COLO668 (cell line): Measurements from ENCODE around the gene GBF1.

Experiments
- DNase-seq: peaks from one replicate; lab custom pipeline; 2025; ENCODE audit not compliant: unreplicated experiment; lab: John Stamatoyannopoulos, UW

GBF1 gene

GRCh38 chr10:102264371-102264770, 19.0 kb downstream of the GBF1 start:
- peak; percentile 49 for DNase-seq

DNA sequence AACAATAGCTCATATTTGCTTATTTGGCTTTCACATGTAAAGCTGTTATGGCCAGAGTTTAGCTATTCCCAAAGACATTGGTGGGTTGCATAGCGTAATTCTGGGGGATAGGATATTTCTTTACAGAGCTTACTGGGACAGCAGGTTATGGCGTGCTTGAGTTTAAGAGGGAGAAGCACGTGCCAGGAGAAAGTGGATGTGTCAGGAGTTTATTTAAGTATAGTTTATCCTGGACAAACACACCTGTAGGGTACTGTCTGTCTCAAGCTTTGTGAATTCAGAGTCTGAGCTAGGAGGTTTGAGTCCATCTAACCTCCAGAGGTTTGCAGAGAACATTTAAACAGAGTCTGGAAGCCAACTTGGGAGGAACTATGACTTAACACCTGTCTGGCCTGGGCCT, 21.3 kb downstream of the GBF1 start:
- DNase-seq = no peak

DNA sequence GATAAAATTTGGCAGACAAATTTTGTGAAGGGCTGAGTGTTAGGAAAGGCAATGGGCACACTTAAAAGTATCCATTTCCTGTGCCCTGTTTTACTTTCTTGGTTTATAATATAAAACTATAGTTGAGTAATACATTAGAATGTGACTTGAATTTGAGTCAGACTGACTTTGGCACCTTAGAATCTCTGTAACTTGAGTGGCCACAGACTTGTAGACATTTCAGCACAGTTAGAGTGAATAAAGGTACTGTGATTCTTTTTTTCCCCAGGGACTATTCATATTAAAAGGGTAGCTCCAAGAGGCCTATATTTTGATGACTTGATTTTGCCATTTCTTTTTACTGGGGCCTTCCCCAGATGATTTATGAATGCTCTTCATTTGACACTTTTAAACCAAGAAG, 22.4 kb downstream of the GBF1 start:
- DNase-seq = no peak

DNA sequence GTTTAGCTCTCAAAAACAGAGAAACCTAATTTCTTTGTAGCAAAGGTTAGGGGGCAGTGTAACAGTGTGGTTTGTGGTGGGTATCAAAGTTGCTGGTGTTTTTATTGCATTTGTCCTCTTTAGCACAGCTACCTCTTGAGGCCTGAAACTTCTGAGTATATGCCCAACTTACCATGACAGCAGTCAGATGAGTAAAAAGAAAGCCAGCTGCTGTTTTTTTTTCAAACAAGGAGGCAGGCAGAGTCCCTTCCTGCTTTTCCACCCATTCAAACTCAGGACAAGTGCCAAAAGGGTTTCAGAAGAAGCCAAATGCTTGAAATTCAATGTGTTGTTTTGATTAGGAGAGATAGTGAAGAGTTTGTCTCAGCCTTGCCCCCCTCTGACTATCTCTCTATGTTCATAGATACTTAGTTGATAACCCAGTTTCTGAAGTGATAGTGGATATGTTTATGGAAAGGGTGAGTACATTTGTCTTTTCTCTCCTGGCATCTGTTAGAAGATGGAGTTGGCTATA, 23.1 kb downstream of the GBF1 start:
- no peak for DNase-seq

DNA sequence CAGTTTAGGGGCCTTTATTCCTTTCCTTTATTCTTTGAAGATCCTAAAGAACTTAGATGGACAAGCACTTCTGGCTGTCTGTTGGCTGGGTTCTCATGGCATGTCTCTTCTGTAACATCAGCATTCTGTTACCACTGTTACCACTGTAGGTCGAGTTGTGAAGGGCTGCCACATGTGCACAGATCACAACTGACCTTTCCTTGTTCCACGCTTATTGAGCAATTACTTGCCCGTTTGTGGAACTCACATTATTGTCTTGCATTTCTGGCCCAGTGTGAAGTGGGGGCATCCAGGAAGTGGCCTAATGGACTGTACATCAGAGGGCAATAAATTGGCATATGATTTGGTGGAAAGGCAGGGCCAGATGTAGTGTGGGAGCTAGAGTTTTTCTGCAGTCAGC, 23.7 kb downstream of the GBF1 start:
- no peak for DNase-seq

- DNase-seq = no peak
Measured at GRCh38 chr10:102274062-102274461, 28.7 kb downstream of the GBF1 start.

DNA sequence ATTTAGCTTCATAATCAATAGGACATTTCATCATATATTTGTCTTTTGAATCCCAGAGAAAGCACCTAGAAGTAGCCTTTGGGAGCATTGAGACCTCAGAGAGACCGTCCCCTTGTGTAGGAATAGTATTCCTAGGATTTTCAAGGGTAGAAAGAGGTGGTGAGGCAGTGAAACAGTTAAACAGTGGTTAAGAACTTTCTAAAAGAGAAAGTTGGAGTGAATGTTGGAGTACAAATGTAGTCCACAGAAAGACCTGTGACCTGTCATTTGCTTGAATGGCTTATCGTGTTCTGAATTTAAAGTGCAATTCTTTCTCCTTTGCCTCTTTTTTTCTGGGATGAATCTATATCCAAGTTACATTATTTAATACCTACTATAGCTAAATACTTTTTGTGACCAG, 30.0 kb downstream of the GBF1 start:
- no peak for DNase-seq

DNA sequence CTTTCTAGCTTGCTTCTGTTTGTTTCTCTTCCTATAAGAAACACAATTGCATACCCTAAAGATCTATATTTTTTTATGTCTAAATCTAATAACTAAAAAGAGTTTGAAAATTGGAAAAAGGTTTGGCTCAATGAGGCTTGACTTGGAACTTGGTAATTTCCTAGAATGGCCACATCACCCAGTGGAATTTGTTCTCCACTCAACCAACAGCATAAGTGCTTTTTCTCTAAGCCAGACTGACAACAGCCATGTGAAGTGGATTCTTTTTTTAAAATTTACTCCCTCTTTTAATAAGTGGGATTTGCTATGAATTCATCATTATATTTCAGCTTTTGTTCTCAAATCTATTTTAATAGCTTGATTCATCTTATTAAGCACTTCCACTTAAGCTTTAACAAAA, 33.8 kb downstream of the GBF1 start:
- DNase-seq = no peak

DNA sequence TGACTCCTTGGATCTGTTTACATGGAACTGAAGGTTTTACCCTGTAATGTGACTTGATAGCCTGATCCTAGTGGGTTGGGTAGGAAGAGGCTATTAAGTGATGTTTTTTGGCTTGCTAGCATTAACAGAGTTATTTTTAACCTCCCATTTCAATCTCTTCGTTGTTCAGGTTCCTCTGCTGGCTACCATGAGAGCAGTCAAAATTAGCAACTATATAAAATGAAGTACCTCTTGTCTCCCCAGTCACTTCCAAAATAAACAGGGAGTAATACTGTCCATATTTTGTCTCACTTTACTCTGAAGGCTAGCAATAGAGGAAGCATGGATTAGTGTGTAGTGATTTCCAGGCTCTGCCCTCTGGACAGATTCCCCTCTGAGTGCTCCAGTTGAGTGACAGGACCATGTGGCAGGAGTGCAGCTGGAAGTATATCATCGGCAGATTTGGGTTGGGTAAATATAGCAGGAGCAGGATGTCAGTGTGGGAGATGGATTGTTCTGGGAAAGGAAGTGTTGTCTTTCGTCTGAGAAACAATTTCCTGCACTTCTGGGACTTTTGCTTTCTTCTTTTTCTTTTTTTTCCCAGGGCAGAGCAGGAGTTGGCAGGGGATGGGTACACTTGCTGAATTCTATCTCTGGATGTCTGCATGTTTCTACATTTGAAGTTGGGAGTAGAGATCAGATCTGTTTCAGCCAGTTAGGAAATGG, 35.2 kb downstream of the GBF1 start:
- DNase-seq = peak; percentile 14

DNA sequence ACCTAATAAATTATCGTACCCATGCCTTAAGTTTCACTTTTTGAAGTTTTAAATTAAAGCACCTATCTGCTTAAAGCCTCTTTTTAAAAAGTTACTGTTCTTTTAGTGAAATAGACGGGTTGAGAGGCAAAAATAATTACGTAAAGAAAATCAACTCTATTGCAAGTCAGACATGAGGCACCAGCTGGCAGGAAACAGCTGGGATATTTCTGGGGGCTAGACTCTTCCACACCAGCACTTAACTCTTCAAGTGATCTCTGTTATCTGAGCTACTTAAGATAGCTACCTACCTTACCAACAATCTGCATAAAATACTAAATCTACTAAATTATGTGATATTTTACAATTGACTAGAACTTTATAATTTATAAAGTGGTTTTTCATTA, 35.8 kb downstream of the GBF1 start:
- no peak for DNase-seq

DNA sequence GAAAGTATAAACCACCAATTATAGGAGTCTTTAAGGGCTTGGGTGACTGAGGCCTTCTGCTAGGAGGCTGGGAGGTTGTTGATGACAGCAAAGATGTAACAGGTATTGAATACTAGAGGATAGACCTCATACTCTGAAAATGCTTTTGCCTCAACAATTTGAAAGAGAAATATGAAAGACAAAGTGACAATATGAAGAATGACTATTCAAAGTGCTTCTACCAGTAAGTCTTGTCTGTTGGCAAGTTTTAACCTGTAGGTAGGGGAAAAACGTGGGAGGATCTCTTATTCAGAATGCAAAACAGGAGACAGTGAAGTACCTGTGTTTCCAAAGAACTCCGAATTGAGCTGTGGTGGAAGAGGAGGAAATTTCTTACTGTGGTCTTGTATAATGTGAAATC, 38.2 kb downstream of the GBF1 start:
- no peak for DNase-seq

DNA sequence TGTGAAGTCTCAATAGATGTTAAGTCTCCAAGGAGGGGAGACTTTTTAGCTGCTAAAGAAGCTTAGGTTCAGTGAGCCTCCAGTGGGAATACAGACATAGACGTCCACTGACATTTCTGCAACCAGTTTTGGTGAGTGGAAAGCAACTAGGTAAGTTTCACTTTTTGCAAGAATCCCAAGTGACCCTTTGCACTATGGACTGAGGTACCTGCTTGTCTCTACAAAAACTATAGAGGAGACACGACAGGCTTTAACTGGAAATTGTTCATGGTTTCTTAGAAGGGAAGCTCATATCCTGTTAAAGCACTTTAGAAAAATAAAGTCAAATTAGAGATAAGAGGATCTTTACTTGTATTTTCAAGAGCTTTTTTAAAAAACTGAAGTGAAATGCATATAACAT, 38.6 kb downstream of the GBF1 start:
- DNase-seq = no peak

DNA sequence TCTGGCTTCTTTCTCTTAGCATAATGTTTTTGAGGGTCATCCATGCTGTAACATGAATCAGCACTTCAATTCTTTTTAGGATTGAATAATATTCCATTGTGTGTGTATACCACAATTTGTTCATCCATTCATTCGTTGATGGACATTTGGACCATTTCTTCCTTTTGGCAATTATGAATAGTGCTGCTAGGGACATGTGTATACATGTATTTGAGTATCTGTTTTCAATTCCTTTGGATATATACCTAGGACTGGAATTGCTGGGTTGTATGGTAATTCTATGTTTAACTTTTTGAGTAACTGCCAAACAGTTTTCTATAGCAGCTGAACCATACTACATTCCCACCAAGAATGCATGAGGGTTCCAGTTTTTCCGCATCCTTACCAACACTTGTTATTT, 39.2 kb downstream of the GBF1 start:
- no peak for DNase-seq

GRCh38 chr10:102285133-102285532, 39.8 kb downstream of the GBF1 start:
- no peak for DNase-seq

DNA sequence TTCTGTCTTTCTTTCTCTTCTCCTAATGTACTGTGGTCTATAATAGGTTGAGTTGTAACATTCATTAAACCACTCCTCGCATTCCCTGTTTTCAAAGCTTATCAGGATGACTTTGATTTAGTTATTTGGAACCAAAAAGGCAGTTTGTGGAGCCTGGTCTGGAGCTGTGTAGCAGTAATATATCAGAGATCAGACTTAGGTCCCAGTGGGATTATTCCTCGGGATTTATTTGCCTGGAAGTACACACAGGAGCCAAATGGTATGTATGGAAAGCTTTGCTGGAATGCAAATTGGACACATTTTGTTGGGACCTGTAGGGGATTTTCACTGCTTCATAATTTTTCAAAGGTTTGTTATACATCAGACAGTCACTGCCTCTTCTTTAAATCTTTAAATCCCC, 40.9 kb downstream of the GBF1 start:
- DNase-seq = no peak

DNA sequence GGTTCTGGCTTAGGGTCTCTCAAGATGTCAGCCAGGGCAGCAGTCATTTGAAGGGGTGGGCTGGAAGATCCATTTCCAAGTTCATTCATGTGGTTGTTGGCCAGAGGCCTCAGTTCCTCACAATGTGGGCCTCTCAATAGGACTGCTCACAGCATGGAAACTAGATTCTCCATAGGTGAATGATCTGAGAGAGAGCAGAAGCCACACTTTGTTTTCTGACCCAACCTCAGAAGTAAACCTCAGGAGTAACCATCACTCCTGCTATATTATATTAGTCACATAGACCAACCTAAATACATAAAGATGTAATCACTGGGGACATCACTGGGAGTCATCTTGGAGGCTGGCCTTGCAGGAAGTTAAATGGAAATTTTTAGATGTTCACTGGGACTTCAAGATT, 42.2 kb downstream of the GBF1 start:
- DNase-seq = no peak

- no peak for DNase-seq
Measured at GRCh38 chr10:102287991-102288390, 42.7 kb downstream of the GBF1 start.

DNA sequence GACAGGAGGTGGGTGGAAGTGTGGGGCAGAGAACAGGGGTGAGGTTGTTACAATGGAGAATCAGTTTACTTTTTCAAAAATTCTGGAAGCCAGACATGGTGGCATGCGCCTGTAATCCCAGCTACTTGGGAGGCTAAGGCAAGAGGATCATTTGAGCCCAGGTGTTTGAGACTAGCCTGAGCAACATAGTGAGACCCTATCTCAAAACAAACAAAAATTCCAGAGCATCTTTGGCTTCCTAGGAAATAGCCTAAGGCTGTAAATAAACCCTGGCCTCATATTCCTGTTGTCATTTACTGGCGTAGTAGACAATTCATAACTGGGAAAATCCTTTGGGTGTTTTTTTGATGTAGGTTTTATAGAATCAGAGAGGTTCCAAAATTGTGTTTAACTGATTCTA, 44.0 kb downstream of the GBF1 start:
- no peak for DNase-seq

- DNase-seq = no peak
Measured at GRCh38 chr10:102289840-102290239, 44.5 kb downstream of the GBF1 start.

DNA sequence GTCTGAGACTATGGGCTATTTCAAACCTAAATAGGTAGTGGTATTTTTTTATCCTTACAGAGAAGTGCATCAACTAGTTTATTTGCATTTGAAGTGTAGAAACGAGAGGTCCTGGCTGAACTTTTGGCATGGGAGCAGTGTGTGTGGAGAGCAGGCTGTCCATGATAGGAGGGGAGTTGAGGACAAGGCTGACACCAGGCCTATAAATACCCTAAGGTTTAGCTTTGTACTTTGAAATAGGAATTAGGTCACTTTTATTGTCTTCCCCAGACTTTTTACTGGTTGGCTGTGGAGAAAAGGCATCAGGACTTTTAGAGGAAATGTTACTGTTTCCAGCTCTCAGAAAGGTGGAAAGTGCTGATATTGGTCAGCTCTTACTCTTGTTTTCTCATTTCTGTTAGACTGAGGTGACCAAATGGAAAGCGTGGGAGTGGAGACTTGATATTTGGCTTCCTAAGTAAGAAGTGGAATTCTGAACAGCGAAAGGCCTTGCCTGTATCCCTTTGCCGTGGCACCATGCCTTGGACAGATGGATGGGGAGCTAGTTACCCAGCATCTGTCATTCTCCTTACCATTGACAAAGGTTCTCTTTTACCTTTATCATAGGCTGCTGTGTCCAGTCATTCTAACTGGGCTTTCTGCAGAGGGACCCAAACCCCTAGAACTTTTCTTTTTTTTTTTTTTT, 46.0 kb downstream of the GBF1 start:
- DNase-seq = no peak

GRCh38 chr10:102297101-102297500, 51.8 kb downstream of the GBF1 start:
- no peak for DNase-seq

- no peak for DNase-seq
Measured at GRCh38 chr10:102298899-102299298, 53.6 kb downstream of the GBF1 start.

- DNase-seq = no peak
Measured at GRCh38 chr10:102299873-102300272, 54.5 kb downstream of the GBF1 start.
